Fibroblast of skin of left biceps (primary cell): ENCODE data around the gene TIGD3.
"Not testable (repeated sequence)": the region's sequence is repeated elsewhere in the genome, so short reads cannot be mapped to it uniquely, and the experiment has no call there.

Experiments used
- DNase-seq, 2 experiments: peaks; one replicate each; pipeline ENCODE4 v3.0.0-alpha.2; 2013; ENCODE audit warnings: low read depth in 2 of 2

Gene TIGD3

GRCh38 chr11:65325435-65325834, 29.1 kb upstream of the TIGD3 start:
- DNase-seq = no peak

- no peak for DNase-seq
These were observed 27.5 kb upstream of the TIGD3 start for GRCh38 chr11:65327021-65327420.

GRCh38 chr11:65329478-65329877, 25.1 kb upstream of the TIGD3 start:
- no peak for DNase-seq

GRCh38 chr11:65329944-65330403, 24.6 kb upstream of the TIGD3 start:
- peak; percentile 77 to 78 for DNase-seq

GRCh38 chr11:65330544-65330943, 24.0 kb upstream of the TIGD3 start:
- DNase-seq = no peak

- DNase-seq = not testable (repeated sequence)
These were observed 22.0 kb upstream of the TIGD3 start for GRCh38 chr11:65332591-65332990.

GRCh38 chr11:65334696-65335295, 19.8 kb upstream of the TIGD3 start:
- no peak for DNase-seq

GRCh38 chr11:65338676-65339075, 15.9 kb upstream of the TIGD3 start:
- DNase-seq = no peak

GRCh38 chr11:65340226-65340625, 14.3 kb upstream of the TIGD3 start:
- DNase-seq = no peak

- no peak for DNase-seq
These were observed 12.7 kb upstream of the TIGD3 start for GRCh38 chr11:65341856-65342255.

- no peak for DNase-seq
These were observed 3.0 kb upstream of the TIGD3 start for GRCh38 chr11:65351511-65351910.

GRCh38 chr11:65352783-65353182, 1.8 kb upstream of the TIGD3 start:
- no peak for DNase-seq

GRCh38 chr11:65353376-65353775, 1.2 kb upstream of the TIGD3 start:
- DNase-seq = no peak

- DNase-seq = no peak
These were observed 669 bp upstream of the TIGD3 start for GRCh38 chr11:65353900-65354264.

- no peak for DNase-seq
These were observed 643 bp downstream of the TIGD3 start for GRCh38 chr11:65355013-65355775.

- no peak for DNase-seq
These were observed 1.3 kb downstream of the TIGD3 start for GRCh38 chr11:65355776-65356393.

GRCh38 chr11:65356394-65356972, 1.9 kb downstream of the TIGD3 start:
- no peak for DNase-seq

- DNase-seq = no peak
These were observed 3.4 kb downstream of the TIGD3 start for GRCh38 chr11:65357856-65358356.

GRCh38 chr11:65362320-65362931, 7.9 kb downstream of the TIGD3 start:
- DNase-seq = no peak

GRCh38 chr11:65362966-65363365, 8.4 kb downstream of the TIGD3 start:
- DNase-seq = no peak

- DNase-seq = no peak
These were observed 9.2 kb downstream of the TIGD3 start for GRCh38 chr11:65363770-65364169.

GRCh38 chr11:65366340-65366773, 11.8 kb downstream of the TIGD3 start:
- peak; percentile 45 to 52 for DNase-seq
